ENCODE results near the gene SETDB1. TPM values are rescaled to one million over a fixed set of nuclear protein-coding genes. Genes with fewer than 3 reads are reported as not detected.
"Not testable (repeated sequence)": the region's sequence is repeated elsewhere in the genome, so short reads cannot be mapped to it uniquely, and the experiment has no call there.

SETDB1 gene
- 56.7 TPM for polyA plus RNA-seq
- long read RNA-seq, donor 1, partial matches to known transcripts: 0 of 1 reads
- long read RNA-seq, donor 1, other reads (novel, unspliced or antisense): 0 of 1 reads
- long read RNA-seq, donor 2, partial matches to known transcripts: 107 of 252 reads
- long read RNA-seq, donor 2, other reads (novel, unspliced or antisense): 142 of 252 reads
- long read RNA-seq, donor 3: 0 reads
- long read RNA-seq, donor 4: 0 reads
- long read RNA-seq, donor 5, partial matches to known transcripts: 14 of 64 reads
- long read RNA-seq, donor 5, other reads (novel, unspliced or antisense): 49 of 64 reads
- long read RNA-seq, donor 6, partial matches to known transcripts: 16 of 18 reads
- long read RNA-seq, donor 6, other reads (novel, unspliced or antisense): 0 of 18 reads
- long read RNA-seq, donor 7, partial matches to known transcripts: 0 of 1 reads
- long read RNA-seq, donor 7, other reads (novel, unspliced or antisense): 0 of 1 reads
- long read RNA-seq, donor 8, partial matches to known transcripts: 0 of 1 reads
- long read RNA-seq, donor 8, other reads (novel, unspliced or antisense): 0 of 1 reads
- long read RNA-seq, donor 9, partial matches to known transcripts: 0 of 3 reads
- long read RNA-seq, donor 9, other reads (novel, unspliced or antisense): 0 of 3 reads
- long read RNA-seq, donor 10, partial matches to known transcripts: 92 of 201 reads
- long read RNA-seq, donor 10, other reads (novel, unspliced or antisense): 106 of 201 reads
- long read RNA-seq, donor 11: 0 reads

GRCh38 chr1:150926097-150926741 is at the start of gene SETDB1:
Gene SETDB1, plus strand, starts transcription at chr1:150926363. Its CDS starts 1,352 bp downstream, at chr1:150927715.
- peaks cover 31% of the 10 kb centered on the region for H3K36me3 ChIP-seq (ENCODE audit: control insufficient read depth, insufficient read depth, low read length)
- peaks cover 2% of the 10 kb centered on the region for H3K4me1 ChIP-seq (ENCODE audit: control insufficient read depth, insufficient read depth, low read length)
- H3K27me3 ChIP-seq (ENCODE audit: control insufficient read depth, insufficient read depth, low read length): no peaks in the 10 kb centered on the region
- WGBS (ENCODE audit: insufficient coverage, low lambda C conversion rate): 0% methylated on average over 1 of the region's 39 CpGs
- peak within 1 kb of the TSS; percentile 79 for H3K27ac ChIP-seq (ENCODE audit: low read length)
- peak; percentile 96 to 98 for DNase-seq
- peaks cover 2% of the 10 kb centered on the region for H3K9me3 ChIP-seq (ENCODE audit: control insufficient read depth, low read depth, low read length)
- H3K4me3 ChIP-seq (ENCODE audit: low read length): peak within 1 kb of the TSS; percentile 83

GRCh38 chr1:150878931-150879330 is 47.2 kb upstream of the SETDB1 start:
- H3K27me3 ChIP-seq (ENCODE audit: control insufficient read depth, insufficient read depth, low read length); H3K27ac ChIP-seq (ENCODE audit: low read length); H3K36me3 ChIP-seq (ENCODE audit: control insufficient read depth, insufficient read depth, low read length); H3K4me3 ChIP-seq (ENCODE audit: low read length); H3K4me1 ChIP-seq (ENCODE audit: control insufficient read depth, insufficient read depth, low read length); DNase-seq; H3K9me3 ChIP-seq (ENCODE audit: control insufficient read depth, low read depth, low read length): not testable (repeated sequence)
- WGBS (ENCODE audit: insufficient coverage, low lambda C conversion rate): no CpG with 5 or more reads among the region's 2 CpGs

DNA sequence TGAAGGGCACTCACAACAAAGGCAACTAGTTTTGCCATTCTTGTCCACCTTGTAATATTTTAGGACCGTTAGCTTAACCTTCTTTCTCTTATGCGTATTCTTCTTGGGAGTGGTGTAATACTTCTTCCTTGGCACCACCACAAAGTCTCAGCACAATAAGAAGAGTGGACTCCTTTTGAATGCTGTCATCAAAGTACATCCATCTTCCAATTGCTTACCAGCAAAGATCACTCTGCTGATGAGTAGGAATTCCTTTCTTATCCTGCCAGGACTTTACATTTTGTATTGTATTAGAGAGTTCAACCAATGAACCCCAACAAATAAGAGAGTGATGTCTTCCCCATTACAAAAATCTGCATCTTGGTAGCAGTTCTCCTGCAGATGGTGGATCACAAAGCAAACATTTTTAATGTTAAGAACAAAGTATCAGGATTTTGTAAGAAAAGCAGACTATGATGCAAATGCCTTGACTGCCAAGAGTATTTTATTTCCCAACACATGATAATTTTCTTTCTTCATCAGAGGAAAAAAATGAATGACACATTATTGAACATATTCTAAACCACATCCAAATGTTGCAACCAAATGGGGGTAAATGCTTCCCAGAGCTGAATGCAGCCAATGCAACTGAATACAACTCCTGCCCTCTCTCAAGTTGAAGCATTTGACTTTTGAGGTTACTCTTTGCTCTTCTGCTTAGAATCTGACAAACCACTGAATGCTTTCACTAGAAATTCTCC is 44.7 kb upstream of the SETDB1 start:
- Histone ChIP-seq H3K4me1 (ENCODE audit: control insufficient read depth, insufficient read depth, low read length) (no peaks in the 10 kb centered on the region), H3K27ac (ENCODE audit: low read length) (no peak overlapping the region), H3K4me3 (ENCODE audit: low read length) (no peak overlapping the region), H3K36me3 (ENCODE audit: control insufficient read depth, insufficient read depth, low read length) (no peaks in the 10 kb centered on the region), H3K27me3 (ENCODE audit: control insufficient read depth, insufficient read depth, low read length) (no peaks in the 10 kb centered on the region), H3K9me3 (ENCODE audit: control insufficient read depth, low read depth, low read length) (no peaks in the 10 kb centered on the region)
- 70% methylated on average over 2 of the region's 2 CpGs for WGBS (ENCODE audit: insufficient coverage, low lambda C conversion rate)
- DNase-seq: no peak

GRCh38 chr1:150883121-150883520 is 43.0 kb upstream of the SETDB1 start:
- not testable (repeated sequence) for DNase-seq; H3K9me3 ChIP-seq (ENCODE audit: control insufficient read depth, low read depth, low read length)

GRCh38 chr1:150887018-150887417 is 39.1 kb upstream of the SETDB1 start, which contains the start of gene CTXND2:
Gene CTXND2, plus strand, starts transcription at chr1:150887136. Its CDS starts 25,179 bp downstream, at chr1:150912315.
- WGBS (ENCODE audit: insufficient coverage, low lambda C conversion rate): 0% methylated on average over 1 of the region's 3 CpGs
- H3K4me3 ChIP-seq (ENCODE audit: low read length): no peak within 1 kb of the TSS

More at GRCh38 chr1:150883121-150883520, 43.0 kb upstream of the SETDB1 start:
- WGBS (ENCODE audit: insufficient coverage, low lambda C conversion rate): 71% methylated on average over 1 of the region's 5 CpGs
- H3K36me3 ChIP-seq (ENCODE audit: control insufficient read depth, insufficient read depth, low read length); H3K4me3 ChIP-seq (ENCODE audit: low read length); H3K4me1 ChIP-seq (ENCODE audit: control insufficient read depth, insufficient read depth, low read length); H3K27me3 ChIP-seq (ENCODE audit: control insufficient read depth, insufficient read depth, low read length); H3K27ac ChIP-seq (ENCODE audit: low read length): not testable (repeated sequence)

DNA sequence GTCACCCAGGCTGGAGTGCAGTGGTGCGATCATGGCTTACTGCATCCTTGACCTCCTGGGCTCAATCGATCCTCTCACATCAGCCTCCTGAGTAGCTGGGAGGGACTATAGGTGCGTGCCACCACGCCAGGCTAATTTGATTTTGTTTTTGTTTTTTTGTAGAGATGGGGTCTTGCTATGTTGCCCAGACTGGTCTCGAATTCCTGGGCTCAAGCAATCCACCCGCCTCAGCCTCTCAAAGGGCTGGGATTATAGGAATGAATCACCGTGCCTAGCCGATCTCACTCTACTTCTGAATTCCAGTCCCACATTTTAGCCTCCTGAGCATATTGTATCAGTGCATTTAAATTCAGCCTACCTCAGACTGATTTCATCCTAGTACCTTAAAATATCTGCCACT is 37.4 kb upstream of the SETDB1 start:
- Histone ChIP-seq H3K36me3 (ENCODE audit: control insufficient read depth, insufficient read depth, low read length) (no peaks in the 10 kb centered on the region), H3K9me3 (ENCODE audit: control insufficient read depth, low read depth, low read length) (no peaks in the 10 kb centered on the region), H3K4me1 (ENCODE audit: control insufficient read depth, insufficient read depth, low read length) (no peaks in the 10 kb centered on the region), H3K4me3 (ENCODE audit: low read length) (no peak overlapping the region), H3K27me3 (ENCODE audit: control insufficient read depth, insufficient read depth, low read length) (no peaks in the 10 kb centered on the region), H3K27ac (ENCODE audit: low read length) (no peak overlapping the region)
- no peak for DNase-seq
- WGBS (ENCODE audit: insufficient coverage, low lambda C conversion rate): no CpG with 5 or more reads among the region's 8 CpGs

More at GRCh38 chr1:150887018-150887417, 39.1 kb upstream of the SETDB1 start, which contains the start of gene CTXND2:
- no peaks in the 10 kb centered on the region for H3K9me3 ChIP-seq (ENCODE audit: control insufficient read depth, low read depth, low read length)
- no peaks in the 10 kb centered on the region for H3K4me1 ChIP-seq (ENCODE audit: control insufficient read depth, insufficient read depth, low read length)
- H3K27ac ChIP-seq (ENCODE audit: low read length): no peak within 1 kb of the TSS
- no peak for DNase-seq
- H3K36me3 ChIP-seq (ENCODE audit: control insufficient read depth, insufficient read depth, low read length): no peaks in the 10 kb centered on the region
- no peaks in the 10 kb centered on the region for H3K27me3 ChIP-seq (ENCODE audit: control insufficient read depth, insufficient read depth, low read length)

DNA sequence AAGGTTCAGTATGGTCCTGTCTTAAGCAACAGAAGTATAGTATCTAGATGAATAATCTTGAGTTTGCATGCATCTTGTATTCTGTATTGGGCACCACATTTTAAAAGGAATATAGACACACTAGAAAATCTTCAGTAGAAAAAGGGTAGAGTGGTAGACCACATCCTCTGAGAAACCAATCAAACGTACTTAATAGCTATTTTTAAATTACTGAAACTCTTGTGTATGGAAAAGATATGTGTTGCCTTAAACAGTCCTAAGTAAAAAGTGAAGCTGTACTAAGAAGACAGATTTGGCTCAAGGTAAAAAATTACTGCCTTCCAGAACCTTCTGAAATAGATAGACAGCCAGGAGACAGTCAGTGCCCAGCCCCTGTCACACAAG is 36.1 kb upstream of the SETDB1 start:
- Histone ChIP-seq H3K36me3 (ENCODE audit: control insufficient read depth, insufficient read depth, low read length) (no peaks in the 10 kb centered on the region), H3K27me3 (ENCODE audit: control insufficient read depth, insufficient read depth, low read length) (no peaks in the 10 kb centered on the region), H3K4me3 (ENCODE audit: low read length) (no peak overlapping the region), H3K9me3 (ENCODE audit: control insufficient read depth, low read depth, low read length) (no peaks in the 10 kb centered on the region), H3K4me1 (ENCODE audit: control insufficient read depth, insufficient read depth, low read length) (no peaks in the 10 kb centered on the region), H3K27ac (ENCODE audit: low read length) (no peak overlapping the region)
- no CpG with 5 or more reads among the region's 1 CpG for WGBS (ENCODE audit: insufficient coverage, low lambda C conversion rate)
- DNase-seq: no peak

GRCh38 chr1:150893336-150893913 is 32.7 kb upstream of the SETDB1 start:
- no peaks in the 10 kb centered on the region for H3K27me3 ChIP-seq (ENCODE audit: control insufficient read depth, insufficient read depth, low read length)

DNA sequence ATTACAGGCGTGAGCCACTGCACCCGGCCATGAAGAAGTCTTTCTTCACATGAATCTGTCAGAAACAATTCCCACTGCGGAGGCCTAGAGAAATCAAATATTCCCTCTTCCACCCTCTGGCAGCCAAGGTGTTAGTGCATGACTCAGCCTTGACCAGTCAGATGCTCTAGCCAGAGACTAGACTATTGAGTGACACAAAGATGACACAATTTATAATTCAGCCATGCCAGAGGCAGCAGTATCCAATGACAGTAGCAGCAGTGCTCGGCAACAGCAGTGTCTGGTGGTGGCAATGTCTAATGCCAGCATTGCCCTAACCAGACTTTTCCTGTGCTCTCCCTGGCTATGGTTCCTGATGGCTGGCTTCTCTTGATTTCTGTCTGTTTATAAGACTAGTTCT is 30.5 kb upstream of the SETDB1 start:
- Histone ChIP-seq H3K4me3 (ENCODE audit: low read length) (no peak overlapping the region), H3K4me1 (ENCODE audit: control insufficient read depth, insufficient read depth, low read length) (no peaks in the 10 kb centered on the region), H3K9me3 (ENCODE audit: control insufficient read depth, low read depth, low read length) (no peaks in the 10 kb centered on the region), H3K27ac (ENCODE audit: low read length) (no peak overlapping the region), H3K27me3 (ENCODE audit: control insufficient read depth, insufficient read depth, low read length) (no peaks in the 10 kb centered on the region), H3K36me3 (ENCODE audit: control insufficient read depth, insufficient read depth, low read length) (no peaks in the 10 kb centered on the region)
- DNase-seq: no peak
- WGBS (ENCODE audit: insufficient coverage, low lambda C conversion rate): no CpG with 5 or more reads among the region's 4 CpGs

More at GRCh38 chr1:150893336-150893913, 32.7 kb upstream of the SETDB1 start:
- Histone ChIP-seq H3K4me1 (ENCODE audit: control insufficient read depth, insufficient read depth, low read length) (no peaks in the 10 kb centered on the region), H3K27ac (ENCODE audit: low read length) (no peak overlapping the region), H3K9me3 (ENCODE audit: control insufficient read depth, low read depth, low read length) (no peaks in the 10 kb centered on the region), H3K36me3 (ENCODE audit: control insufficient read depth, insufficient read depth, low read length) (no peaks in the 10 kb centered on the region), H3K4me3 (ENCODE audit: low read length) (no peak overlapping the region)
- no peak for DNase-seq
- no CpG with 5 or more reads among the region's 3 CpGs for WGBS (ENCODE audit: insufficient coverage, low lambda C conversion rate)
